GM19238 (cell line): ENCODE data around the gene TNFRSF8.

Source experiments
- DNase-seq: peaks from one replicate; pipeline ENCODE4 v3.0.0; 2011; ENCODE audit warnings: low spot score; ENCODE audit not compliant: insufficient read length

TNFRSF8 gene

DNA sequence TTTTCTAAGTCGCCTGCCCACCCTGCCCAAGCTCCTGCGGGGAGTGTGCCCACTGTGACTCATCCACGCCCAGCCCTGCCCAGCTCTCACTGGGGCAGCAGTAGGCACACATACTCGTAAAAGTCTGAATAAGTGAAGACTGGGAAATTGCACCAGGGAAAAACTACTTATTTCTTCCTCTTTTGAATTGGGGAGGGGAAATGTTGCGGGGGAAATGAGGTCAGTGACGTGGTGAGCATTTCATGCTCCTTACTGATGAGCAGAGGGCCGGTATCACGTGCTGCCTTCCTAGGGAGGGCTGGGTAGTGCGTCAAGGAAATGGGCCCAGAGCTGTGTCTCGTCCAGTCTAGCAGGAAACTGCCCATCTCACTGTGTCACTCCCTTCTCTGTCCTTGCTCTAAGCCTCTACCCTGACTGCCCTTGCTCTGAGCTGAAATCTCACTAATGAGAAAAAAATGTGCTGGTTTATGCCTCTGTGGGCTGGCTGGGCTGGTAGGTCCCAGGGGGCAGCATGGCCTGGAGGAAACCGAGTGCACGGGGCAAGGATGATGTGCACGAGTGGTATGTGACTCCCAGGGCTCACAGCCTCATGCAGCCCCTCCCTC is 90.2 kb downstream of the TNFRSF8 start:
- DNase-seq, result no peak

DNA sequence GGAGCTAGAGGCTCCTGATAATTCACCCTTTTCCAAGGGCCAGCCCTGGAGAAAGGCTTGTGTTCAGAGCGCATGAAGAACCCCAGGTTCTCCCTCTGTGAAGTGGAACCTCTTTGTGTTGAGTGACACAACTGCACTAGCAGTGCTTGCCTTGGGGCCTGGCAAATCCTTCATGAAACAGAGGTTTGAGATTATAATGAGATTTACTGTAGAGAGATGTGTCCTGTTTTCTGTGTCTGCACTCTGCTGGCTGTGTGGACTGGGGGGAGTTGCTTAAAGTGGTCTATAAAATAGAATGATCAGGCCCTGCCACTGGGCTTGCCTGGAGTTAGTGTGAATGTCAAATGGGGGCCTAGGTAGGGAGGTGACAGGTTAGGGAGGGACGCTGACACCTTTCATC is 92.2 kb downstream of the TNFRSF8 start:
- no peak for DNase-seq

DNA sequence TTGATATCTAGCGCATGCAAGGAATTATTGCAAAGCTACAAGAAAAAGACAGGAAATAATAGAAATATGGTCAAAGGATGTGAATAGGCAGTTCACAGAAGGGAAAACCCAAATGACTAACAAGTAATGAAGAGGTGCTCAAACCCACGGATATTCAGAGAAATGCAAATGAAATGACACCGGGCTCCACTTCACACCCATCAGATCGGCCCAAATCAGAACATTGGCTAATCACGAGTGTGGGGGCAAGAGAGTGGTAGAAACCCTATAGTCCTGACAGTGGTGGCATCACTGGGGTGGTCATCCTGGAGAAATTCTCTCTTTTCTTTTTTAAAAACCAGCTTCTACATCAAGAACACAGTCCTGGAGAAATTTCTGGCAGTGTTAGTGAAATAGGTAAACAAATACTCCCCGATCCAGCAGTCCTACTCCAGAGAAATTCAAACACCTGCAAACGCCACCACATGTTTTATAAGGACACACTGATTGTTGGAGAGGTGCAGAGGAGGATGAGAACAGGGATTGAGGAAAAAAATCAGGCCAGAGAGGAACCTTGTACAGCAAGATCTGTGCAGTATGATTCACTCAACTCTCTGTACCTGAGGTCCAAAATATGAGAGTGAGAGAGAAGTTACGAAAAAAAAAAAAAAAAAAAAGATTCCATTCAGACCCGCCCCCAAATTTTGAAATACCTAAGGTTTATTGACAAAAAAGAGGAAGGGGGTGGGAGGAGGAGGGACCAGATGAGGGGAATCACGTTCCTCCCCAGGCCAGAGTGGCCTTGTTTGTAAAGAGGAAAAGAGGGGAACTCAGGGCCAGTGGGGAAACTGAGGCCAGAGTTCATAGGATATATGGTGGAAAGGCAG is 94.5 kb downstream of the TNFRSF8 start:
- no peak for DNase-seq

GRCh38 chr1:12158357-12159092 is 95.4 kb downstream of the TNFRSF8 start:
- no peak for DNase-seq

DNA sequence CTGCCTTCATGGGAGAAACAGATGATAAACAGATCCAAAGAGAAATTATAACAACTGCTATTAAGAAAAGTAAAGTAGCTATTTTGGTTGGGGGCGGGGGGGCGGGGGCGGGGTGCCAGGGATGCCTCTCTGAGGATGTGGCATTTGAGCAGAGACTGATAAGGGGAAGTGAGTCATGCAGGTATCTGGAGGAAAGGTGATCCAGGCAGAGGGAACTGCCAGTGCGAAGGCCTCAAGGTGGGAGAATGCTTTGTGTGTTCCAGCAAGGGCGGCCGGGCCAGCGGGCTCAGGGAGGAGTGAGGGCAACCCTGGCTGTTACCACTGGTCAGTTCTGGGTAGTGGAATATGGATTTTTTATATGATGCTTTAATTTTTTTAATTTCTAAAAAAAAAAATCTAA is 96.7 kb downstream of the TNFRSF8 start:
- DNase-seq, result no peak

GRCh38 chr1:12161324-12161661 is 98.2 kb downstream of the TNFRSF8 start:
- DNase-seq, result no peak

DNA sequence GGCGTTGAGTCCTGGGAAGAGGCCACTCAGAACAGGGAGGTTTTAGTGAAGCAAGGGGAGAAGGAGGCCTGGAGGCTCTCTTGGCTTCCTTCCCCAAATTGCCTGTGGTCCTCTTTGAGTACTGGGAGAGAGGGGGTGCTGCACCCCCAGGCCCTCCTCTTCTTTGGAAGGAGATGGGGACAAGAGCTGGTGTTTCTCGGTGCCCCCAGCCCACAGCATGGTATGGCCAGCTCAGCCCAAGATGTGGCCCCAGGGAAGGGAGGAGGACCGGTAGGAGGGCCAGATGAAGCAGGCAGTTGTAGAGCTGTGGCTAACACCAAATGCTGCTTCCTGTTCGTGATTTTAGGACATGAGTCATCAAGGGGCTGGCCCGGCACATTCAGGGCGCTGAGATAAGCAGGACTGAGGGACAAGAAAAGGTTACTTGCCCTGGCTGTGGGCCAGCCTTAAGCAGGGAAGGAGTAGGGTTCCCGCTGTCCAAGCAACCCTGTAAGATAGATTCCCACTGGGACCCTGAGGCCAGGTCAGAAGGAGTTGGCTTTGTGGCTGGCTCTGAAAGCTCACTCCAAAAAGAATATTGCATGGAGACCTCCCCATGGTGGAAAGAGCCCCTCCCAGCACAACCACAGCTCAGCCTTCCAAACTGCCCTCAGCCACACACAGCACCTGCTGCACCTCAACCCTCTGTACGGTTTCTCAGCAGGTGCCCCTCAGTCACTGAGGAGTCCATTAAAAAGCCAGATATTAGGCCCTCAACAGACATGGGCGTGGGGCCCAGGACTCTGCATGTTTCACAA is 98.8 kb downstream of the TNFRSF8 start:
- peak; percentile 82 for DNase-seq

- no peak for DNase-seq
Measured at GRCh38 chr1:12162459-12163137, 99.5 kb downstream of the TNFRSF8 start.

GRCh38 chr1:12163210-12163609 is 100.1 kb downstream of the TNFRSF8 start:
- DNase-seq, result no peak

DNA sequence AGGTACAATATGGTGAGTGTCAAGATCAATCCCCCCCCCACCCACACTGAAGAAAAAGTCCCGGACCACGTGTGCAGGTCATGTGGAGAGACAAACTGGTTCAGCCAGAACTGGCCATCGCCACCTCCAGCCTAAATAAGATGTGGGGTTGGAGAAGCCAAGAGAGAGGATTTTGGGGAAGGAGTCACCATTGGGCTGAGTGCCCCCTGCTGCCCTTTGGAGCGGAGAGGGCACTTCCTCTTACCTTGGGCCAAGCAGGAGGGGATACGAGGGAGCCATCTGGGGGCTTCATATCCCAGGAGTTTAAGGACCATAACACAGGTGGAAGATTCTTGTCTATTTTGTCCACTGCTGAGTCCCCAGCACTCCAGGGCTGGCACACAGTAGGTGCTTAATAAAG is 101.1 kb downstream of the TNFRSF8 start:
- no peak for DNase-seq

DNA sequence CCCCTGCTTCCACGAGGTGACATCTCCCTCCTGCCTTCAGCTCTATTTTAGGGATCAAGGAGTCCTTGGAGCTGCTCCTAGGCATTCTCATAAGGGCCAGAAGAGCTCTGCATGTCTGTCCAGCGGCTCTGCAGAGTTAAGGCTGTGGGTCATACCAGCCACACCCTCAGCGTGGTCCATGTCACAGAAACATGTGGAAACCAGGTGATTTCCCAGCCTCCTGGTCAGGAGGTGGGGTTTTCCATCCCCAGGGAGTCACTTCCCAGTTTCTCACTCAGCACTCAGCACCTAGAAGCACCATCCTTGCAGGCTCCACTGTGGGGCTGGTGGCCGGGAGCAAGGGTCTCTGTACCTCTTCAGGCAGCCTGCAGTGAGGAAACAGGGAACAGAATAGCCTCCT is 102.2 kb downstream of the TNFRSF8 start:
- DNase-seq, result no peak

DNA sequence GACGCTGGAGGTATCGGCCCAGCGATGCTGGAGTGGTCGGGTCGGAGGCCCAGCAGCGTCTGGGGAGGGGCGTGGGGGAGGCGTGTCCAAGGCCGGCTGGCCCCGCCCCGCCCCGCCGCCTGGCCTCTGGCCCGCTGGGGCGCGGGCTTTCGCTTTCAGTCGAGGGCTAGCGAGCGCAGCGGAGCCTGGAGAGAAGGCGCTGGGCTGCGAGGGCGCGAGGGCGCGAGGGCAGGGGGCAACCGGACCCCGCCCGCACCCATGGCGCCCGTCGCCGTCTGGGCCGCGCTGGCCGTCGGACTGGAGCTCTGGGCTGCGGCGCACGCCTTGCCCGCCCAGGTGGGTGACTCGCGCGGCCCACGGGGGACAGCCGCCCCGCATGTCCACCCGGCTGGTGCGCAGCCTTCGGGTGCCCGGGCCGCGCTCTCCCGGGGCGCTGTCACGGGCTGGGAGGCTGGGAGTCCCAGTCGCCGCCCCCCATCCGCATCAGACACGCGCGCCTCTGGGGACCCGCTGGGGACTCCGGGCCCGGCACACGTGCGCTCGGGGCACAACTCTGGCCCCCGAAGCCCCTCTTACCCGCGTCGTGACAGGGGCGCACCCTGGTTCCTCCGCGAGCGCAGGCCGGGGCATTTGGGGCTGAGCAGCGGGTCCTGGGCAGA is 103.9 kb downstream of the TNFRSF8 start, which contains the start of gene TNFRSF1B:
TSS of gene TNFRSF1B (plus strand) at position 158 of the 659 bp plus-strand sequence. CDS start at position 259, 101 bp downstream.
- DNase-seq, result peak; percentile 88

GRCh38 chr1:12167493-12168429 is 104.7 kb downstream of the TNFRSF8 start:
- DNase-seq, result no peak

DNA sequence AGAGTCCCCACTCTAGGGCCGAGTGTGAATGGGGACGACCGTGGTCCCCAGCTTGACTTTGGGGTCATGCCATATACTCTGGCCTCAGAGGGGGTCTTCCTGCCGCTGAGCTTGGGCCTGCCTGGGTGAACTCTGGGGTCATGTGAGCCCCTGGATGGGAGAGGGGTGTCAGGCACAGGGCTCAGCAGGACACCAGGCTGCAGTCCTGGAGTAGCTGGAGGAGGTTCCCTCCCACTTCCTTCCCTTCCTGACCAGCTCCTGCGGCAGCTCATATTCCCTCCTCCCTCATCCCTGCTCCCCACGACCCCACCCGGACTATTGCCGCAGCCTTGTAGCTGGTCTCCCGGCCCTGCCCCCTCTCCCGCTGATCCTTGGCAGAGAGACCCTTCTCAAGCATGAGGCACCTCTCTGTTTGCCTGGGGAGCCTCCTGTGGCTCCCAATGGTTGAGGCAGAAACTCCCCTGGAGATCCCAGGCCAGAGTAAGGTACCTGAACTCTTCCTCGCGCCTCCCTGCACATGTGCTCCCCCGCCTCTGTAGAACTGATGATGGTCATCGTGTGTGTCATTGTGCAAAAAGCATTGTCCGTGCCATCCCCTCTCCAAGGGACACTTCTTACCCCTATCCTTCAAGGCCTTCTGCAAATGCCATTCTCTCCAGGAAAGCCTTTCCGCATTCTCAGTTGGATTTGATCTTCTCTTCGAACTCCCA is 105.5 kb downstream of the TNFRSF8 start:
- DNase-seq, result no peak

- no peak for DNase-seq
Measured at GRCh38 chr1:12169442-12170135, 106.5 kb downstream of the TNFRSF8 start.

DNA sequence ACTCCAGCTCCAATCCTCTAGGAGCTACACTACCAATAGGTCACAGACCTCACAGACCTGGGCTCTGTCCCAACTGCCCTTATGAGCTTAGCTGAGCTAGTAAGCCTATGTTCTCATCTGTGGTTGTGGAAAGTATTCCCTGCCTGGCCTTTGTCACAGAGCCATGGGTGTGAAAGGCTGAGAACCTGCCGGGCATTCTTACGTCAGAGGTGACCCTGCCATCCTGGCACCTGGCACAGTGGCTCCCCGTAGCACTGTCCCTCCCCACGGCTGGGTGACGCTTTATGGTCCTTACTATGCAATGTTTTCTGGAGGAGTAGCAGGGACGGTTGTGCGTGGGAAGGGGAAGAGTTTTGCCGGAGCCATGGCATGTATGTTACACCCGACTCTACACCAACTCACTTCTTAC is 107.2 kb downstream of the TNFRSF8 start:
- DNase-seq, result no peak

DNA sequence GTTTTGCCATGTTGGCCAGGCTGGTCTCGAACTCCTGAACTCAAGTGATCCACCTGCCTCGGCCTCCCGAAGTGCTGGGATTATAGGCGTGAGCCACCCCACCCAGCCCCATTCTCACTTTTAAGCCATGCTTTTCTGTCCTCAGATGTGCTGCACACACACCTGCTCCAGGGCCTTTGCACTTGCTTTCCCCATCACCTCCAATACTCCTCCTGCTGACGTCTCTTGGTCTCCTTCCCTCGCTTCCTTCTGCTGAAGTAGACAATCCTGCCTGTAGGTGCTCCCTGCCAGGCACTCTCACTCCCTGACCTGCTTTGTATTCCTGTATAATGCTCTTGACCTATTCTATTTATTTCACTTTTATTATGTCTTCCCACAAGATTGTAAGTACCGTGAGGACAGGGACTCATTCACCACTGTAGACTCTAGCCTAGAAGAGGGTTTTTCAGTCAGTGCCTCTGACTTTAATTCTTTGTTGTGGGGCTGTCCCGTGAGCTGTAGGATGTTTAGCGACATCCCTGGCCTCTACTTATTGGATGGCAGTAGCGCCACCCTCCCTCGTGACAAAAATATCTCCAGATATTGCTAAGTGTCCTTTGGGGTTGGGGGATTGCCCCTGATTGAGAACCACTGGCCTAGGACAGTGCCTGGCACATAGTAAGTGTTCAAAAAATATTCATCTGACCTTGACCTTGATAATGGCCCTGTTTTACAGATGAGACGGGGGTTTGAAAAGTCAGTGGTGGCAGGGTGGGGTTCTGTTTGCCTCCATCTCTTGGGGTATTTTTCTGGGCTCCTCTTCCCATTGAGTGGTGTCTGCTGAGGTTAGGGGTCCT is 108.3 kb downstream of the TNFRSF8 start:
- DNase-seq, result no peak
